ENCODE data around the gene PPID.

The PPID gene

GRCh38 chr4:158710814-158711213, 12.4 kb downstream of the PPID start:
- H3K4me1 Mint-ChIP-seq = no peaks in the 10 kb centered on the region
- ATAC-seq = no peak
- no peak for DNase-seq (ENCODE audit: low spot score in 2 of 2)
- H3K27ac Mint-ChIP-seq = no peak overlapping the region
- H3K4me3 Mint-ChIP-seq = no peak overlapping the region
- peaks cover 100% of the 10 kb centered on the region for H3K36me3 Mint-ChIP-seq
- H3K9me3 Mint-ChIP-seq = no peaks in the 10 kb centered on the region

GRCh38 chr4:158704274-158704673, 18.9 kb downstream of the PPID start:
- H3K36me3 Mint-ChIP-seq = peaks cover 51% of the 10 kb centered on the region
- H3K27ac Mint-ChIP-seq = no peak overlapping the region
- H3K4me3 Mint-ChIP-seq = no peak overlapping the region
- no peaks in the 10 kb centered on the region for H3K9me3 Mint-ChIP-seq
- H3K4me1 Mint-ChIP-seq = no peaks in the 10 kb centered on the region
- DNase-seq (ENCODE audit: low spot score in 2 of 2) = no peak
- no peak for ATAC-seq

GRCh38 chr4:158688813-158689212, 34.4 kb downstream of the PPID start:
- Mint-ChIP-seq H3K27ac (no peak overlapping the region), H3K4me3 (no peak overlapping the region), H3K4me1 (no peaks in the 10 kb centered on the region), H3K36me3 (peaks cover 14% of the 10 kb centered on the region), H3K9me3 (no peaks in the 10 kb centered on the region)
- ATAC-seq (no peak), DNase-seq (ENCODE audit: low spot score in 2 of 2) (no peak)

- DNase-seq (ENCODE audit: low spot score in 2 of 2) = no peak
- no peaks in the 10 kb centered on the region for H3K9me3 Mint-ChIP-seq
- H3K4me1 Mint-ChIP-seq = no peaks in the 10 kb centered on the region
- ATAC-seq = no peak
- no peak overlapping the region for H3K27ac Mint-ChIP-seq
- H3K4me3 Mint-ChIP-seq = no peak overlapping the region
- H3K36me3 Mint-ChIP-seq = peaks cover 26% of the 10 kb centered on the region
Observed at GRCh38 chr4:158682066-158682465, 41.1 kb downstream of the PPID start.

GRCh38 chr4:158681629-158682028, 41.6 kb downstream of the PPID start:
- Mint-ChIP-seq H3K9me3 (no peaks in the 10 kb centered on the region), H3K4me1 (no peaks in the 10 kb centered on the region), H3K36me3 (peaks cover 26% of the 10 kb centered on the region), H3K27ac (no peak overlapping the region), H3K4me3 (no peak overlapping the region)
- ATAC-seq (no peak), DNase-seq (ENCODE audit: low spot score in 2 of 2) (no peak)

GRCh38 chr4:158678767-158679166, 44.4 kb downstream of the PPID start:
- no peak overlapping the region for H3K4me3 Mint-ChIP-seq
- peaks cover 26% of the 10 kb centered on the region for H3K36me3 Mint-ChIP-seq
- H3K4me1 Mint-ChIP-seq = peaks cover 7% of the 10 kb centered on the region
- DNase-seq (ENCODE audit: low spot score in 2 of 2) = no peak
- no peak overlapping the region for H3K27ac Mint-ChIP-seq
- ATAC-seq = no peak
- no peaks in the 10 kb centered on the region for H3K9me3 Mint-ChIP-seq

- no peaks in the 10 kb centered on the region for H3K9me3 Mint-ChIP-seq
- H3K4me3 Mint-ChIP-seq = no peak overlapping the region
- H3K4me1 Mint-ChIP-seq = peaks cover 7% of the 10 kb centered on the region
- peaks cover 19% of the 10 kb centered on the region for H3K36me3 Mint-ChIP-seq
- ATAC-seq (no peak), DNase-seq (ENCODE audit: low spot score in 2 of 2) (no peak)
- H3K27ac Mint-ChIP-seq = no peak overlapping the region
Observed at GRCh38 chr4:158676076-158676475, 47.1 kb downstream of the PPID start.

- peaks cover 14% of the 10 kb centered on the region for H3K4me1 Mint-ChIP-seq
- no peak overlapping the region for H3K27ac Mint-ChIP-seq
- no peak for DNase-seq (ENCODE audit: low spot score in 2 of 2)
- H3K4me3 Mint-ChIP-seq = peak overlapping the region; percentile 92
- no peaks in the 10 kb centered on the region for H3K9me3 Mint-ChIP-seq
- ATAC-seq = no peak
- peaks cover 22% of the 10 kb centered on the region for H3K36me3 Mint-ChIP-seq
Observed at GRCh38 chr4:158673633-158674032, 49.6 kb downstream of the PPID start.

GRCh38 chr4:158671915-158672806, 51.0 kb downstream of the PPID start, which contains the start of gene ETFDH:
ETFDH (plus strand) TSS chr4:158672296; CDS start chr4:158672457, 161 bp downstream.
- peaks cover 14% of the 10 kb centered on the region for H3K4me1 Mint-ChIP-seq
- DNase-seq (ENCODE audit: low spot score in 2 of 2) (peak; percentile 85 to 98), ATAC-seq (peak; percentile 91)
- H3K9me3 Mint-ChIP-seq = no peaks in the 10 kb centered on the region
- peak within 1 kb of the TSS; percentile 92 for H3K4me3 Mint-ChIP-seq
- peaks cover 37% of the 10 kb centered on the region for H3K36me3 Mint-ChIP-seq
- peak within 1 kb of the TSS; percentile 96 for H3K27ac Mint-ChIP-seq

GRCh38 chr4:158671665-158671914, 51.6 kb downstream of the PPID start, which contains the start of gene C4orf46:
C4orf46 (minus strand) TSS chr4:158671887; CDS start chr4:158671801, 86 bp downstream.
- ATAC-seq (no peak), DNase-seq (ENCODE audit: low spot score in 2 of 2) (no peak)
- Mint-ChIP-seq H3K4me1 (peaks cover 14% of the 10 kb centered on the region), H3K27ac (peak within 1 kb of the TSS; percentile 96), H3K4me3 (peak within 1 kb of the TSS; percentile 92), H3K9me3 (no peaks in the 10 kb centered on the region), H3K36me3 (peaks cover 43% of the 10 kb centered on the region)

- DNase-seq (ENCODE audit: low spot score in 2 of 2) (peak; percentile 40 to 85), ATAC-seq (peak; percentile 53)
- peak overlapping the region; percentile 92 for H3K4me3 Mint-ChIP-seq
- H3K27ac Mint-ChIP-seq = peak overlapping the region; percentile 96
- H3K9me3 Mint-ChIP-seq = no peaks in the 10 kb centered on the region
- H3K4me1 Mint-ChIP-seq = peaks cover 13% of the 10 kb centered on the region
- H3K36me3 Mint-ChIP-seq = peaks cover 46% of the 10 kb centered on the region
Observed at GRCh38 chr4:158670975-158671664, 52.1 kb downstream of the PPID start.

GRCh38 chr4:158669310-158669709, 53.9 kb downstream of the PPID start:
- ATAC-seq = no peak

GRCh38 chr4:158667651-158668198, 55.5 kb downstream of the PPID start:
- ATAC-seq (no peak), DNase-seq (ENCODE audit: low spot score in 2 of 2) (no peak)
- H3K27ac Mint-ChIP-seq = no peak overlapping the region
- H3K9me3 Mint-ChIP-seq = no peaks in the 10 kb centered on the region
- H3K36me3 Mint-ChIP-seq = peaks cover 46% of the 10 kb centered on the region
- H3K4me1 Mint-ChIP-seq = peaks cover 14% of the 10 kb centered on the region
- no peak overlapping the region for H3K4me3 Mint-ChIP-seq

More at GRCh38 chr4:158669310-158669709, 53.9 kb downstream of the PPID start:
- H3K4me3 Mint-ChIP-seq = no peak overlapping the region
- peaks cover 7% of the 10 kb centered on the region for H3K4me1 Mint-ChIP-seq
- no peak overlapping the region for H3K27ac Mint-ChIP-seq
- no peaks in the 10 kb centered on the region for H3K9me3 Mint-ChIP-seq
- peaks cover 46% of the 10 kb centered on the region for H3K36me3 Mint-ChIP-seq
- DNase-seq (ENCODE audit: low spot score in 2 of 2) = no peak

- peaks cover 14% of the 10 kb centered on the region for H3K4me1 Mint-ChIP-seq
Observed at GRCh38 chr4:158666892-158667291, 56.3 kb downstream of the PPID start.

GRCh38 chr4:158664806-158665205, 58.4 kb downstream of the PPID start:
- DNase-seq (ENCODE audit: low spot score in 2 of 2) = no peak
- Mint-ChIP-seq H3K36me3 (peaks cover 30% of the 10 kb centered on the region), H3K4me3 (no peak overlapping the region), H3K4me1 (peaks cover 6% of the 10 kb centered on the region), H3K27ac (no peak overlapping the region), H3K9me3 (no peaks in the 10 kb centered on the region)
- ATAC-seq = no peak

More at GRCh38 chr4:158666892-158667291, 56.3 kb downstream of the PPID start:
- DNase-seq (ENCODE audit: low spot score in 2 of 2) (no peak), ATAC-seq (no peak)
- Mint-ChIP-seq H3K4me3 (no peak overlapping the region), H3K36me3 (peaks cover 41% of the 10 kb centered on the region), H3K27ac (no peak overlapping the region), H3K9me3 (no peaks in the 10 kb centered on the region)

All from stimulated activated effector memory CD8-positive, alpha-beta T cell treated with anti-CD3 and anti-CD28 coated beads, Interleukin-12 subunit alpha, Interleukin-12 subunit beta, amount 100 ng/mL, for 72 hours (primary cell).